Astrocyte (in vitro differentiated cells and primary cell): ENCODE measurements around the gene AZGP1. TPM values are rescaled to one million over a fixed set of nuclear protein-coding genes. Genes with fewer than 3 reads are reported as not detected.

Source experiments
- DNase-seq: peaks from one replicate; pipeline ENCODE4 v3.0.0-alpha.2; 2010; ENCODE audit warnings: low read depth
- FAIRE-seq: peaks from 2 replicates; lab custom pipeline; 2011; peaks lifted over from hg19 to GRCh38; lab: Jason Lieb, UNC
- H2AFZ ChIP-seq: 2 replicates; pipeline ENCODE4 v1.6.0; 2012; ENCODE audit warnings: low read depth, low read length, inconsistent platforms
- H3K27ac ChIP-seq: 2 replicates; pipeline ENCODE4 v1.5.1; 2011; ENCODE audit warnings: low read depth, low read length, inconsistent platforms
- H3K27me3 ChIP-seq: 2 replicates; pipeline ENCODE4 v1.6.0; 2011; ENCODE audit warnings: low read length, inconsistent platforms; ENCODE audit not compliant: insufficient read depth
- H3K36me3 ChIP-seq: 2 replicates; pipeline ENCODE4 v1.5.1; 2011; ENCODE audit warnings: low read length, inconsistent platforms; ENCODE audit not compliant: insufficient read depth
- H3K4me1 ChIP-seq: 2 replicates; pipeline ENCODE4 v1.5.1; 2011; ENCODE audit warnings: low read length, inconsistent platforms; ENCODE audit not compliant: insufficient read depth
- H3K4me2 ChIP-seq: 2 replicates; pipeline ENCODE4 v1.6.0; 2012; ENCODE audit warnings: low read length, inconsistent platforms
- H3K4me3 ChIP-seq: 2 replicates; pipeline ENCODE4 v1.5.1; 2011; ENCODE audit warnings: low read depth, mild to moderate bottlenecking, low read length, inconsistent platforms; ENCODE audit not compliant: insufficient read depth
- H3K79me2 ChIP-seq: 2 replicates; pipeline ENCODE4 v1.6.0; 2012; ENCODE audit warnings: mild to moderate bottlenecking, low read length, inconsistent platforms; ENCODE audit not compliant: insufficient read depth
- H3K9ac ChIP-seq: 2 replicates; pipeline ENCODE4 v1.6.0; 2012; ENCODE audit warnings: mild to moderate bottlenecking, low read length, inconsistent platforms
- H3K9me3 ChIP-seq: 2 replicates; pipeline ENCODE4 v1.5.1; 2012; ENCODE audit warnings: low read depth, mild to moderate bottlenecking, low read length, inconsistent platforms; ENCODE audit not compliant: insufficient read depth
- H4K20me1 ChIP-seq: 2 replicates; pipeline ENCODE4 v1.6.0; 2012; ENCODE audit warnings: low read length, inconsistent platforms; ENCODE audit not compliant: insufficient read depth
- H3K27ac Mint-ChIP-seq: one replicate; pipeline ENCODE4 v1.8.0; 2021; ENCODE audit warnings: mild to moderate bottlenecking, mixed read lengths; ENCODE audit not compliant: unreplicated experiment
- H3K27me3 Mint-ChIP-seq: one replicate; pipeline ENCODE4 v1.8.0; 2021; ENCODE audit warnings: low read depth, mixed read lengths; ENCODE audit not compliant: unreplicated experiment
- H3K36me3 Mint-ChIP-seq: one replicate; pipeline ENCODE4 v1.8.0; 2021; ENCODE audit warnings: low read depth, mixed read lengths; ENCODE audit not compliant: unreplicated experiment
- H3K4me1 Mint-ChIP-seq: one replicate; pipeline ENCODE4 v1.8.0; 2021; ENCODE audit warnings: low read depth, mixed read lengths; ENCODE audit not compliant: unreplicated experiment
- H3K4me3 Mint-ChIP-seq: one replicate; pipeline ENCODE4 v1.8.0; 2021; ENCODE audit warnings: mild to moderate bottlenecking, moderate library complexity, mixed read lengths; ENCODE audit not compliant: unreplicated experiment
- H3K9me3 Mint-ChIP-seq: one replicate; pipeline ENCODE4 v1.8.0; 2021; ENCODE audit warnings: mild to moderate bottlenecking, mixed read lengths; ENCODE audit not compliant: unreplicated experiment
- CTCF ChIP-seq: IDR thresholded peaks from 2 replicates; pipeline ENCODE4 v1.5.1; 2011; ENCODE audit warnings: low read depth, mild to moderate bottlenecking, inconsistent platforms, low read length, moderate library complexity; ENCODE audit not compliant: insufficient read depth
- EZH2 ChIP-seq: IDR thresholded peaks from 2 replicates; pipeline ENCODE4 v1.6.1; 2012; ENCODE audit warnings: mild to moderate bottlenecking, low read length, inconsistent platforms; ENCODE audit not compliant: insufficient read depth
- total RNA-seq: library from RNA; stranded (reverse); gene quantifications from 2 replicates; pipeline ENCODE4 v1.2.1, GENCODE V29; 2021

Gene AZGP1
- total RNA-seq, 1 donor from 2014 or later: not detected

- FAIRE-seq (no peak), DNase-seq (no peak)
- Histone ChIP-seq H3K27me3 (peaks cover 14% of the 10 kb centered on the region), H3K9ac (no peak overlapping the region), H2AFZ (no peak overlapping the region), H3K9me3 (no peaks in the 10 kb centered on the region), H3K36me3 (no peaks in the 10 kb centered on the region), H3K4me2 (no peak overlapping the region), H3K79me2 (no peaks in the 10 kb centered on the region), H3K4me1 (no peaks in the 10 kb centered on the region), H3K27ac (no peak overlapping the region), H4K20me1 (no peaks in the 10 kb centered on the region), H3K4me3 (no peak overlapping the region)
- Mint-ChIP-seq H3K27me3 (peaks cover 29% of the 10 kb centered on the region), H3K9me3 (no peaks in the 10 kb centered on the region), H3K4me1 (peaks cover 2% of the 10 kb centered on the region), H3K36me3 (peaks cover 2% of the 10 kb centered on the region), H3K4me3 (no peak overlapping the region), H3K27ac (no peak overlapping the region)
- no peak for TF ChIP-seq EZH2
- TF ChIP-seq CTCF: no peak
These were observed 45.5 kb downstream of the AZGP1 start for GRCh38 chr7:99930376-99930775.

- Histone ChIP-seq H4K20me1 (no peaks in the 10 kb centered on the region), H3K4me3 (peak overlapping the region; percentile 43), H3K9ac (no peak overlapping the region), H3K27ac (no peak overlapping the region), H3K27me3 (peaks cover 14% of the 10 kb centered on the region), H3K79me2 (no peaks in the 10 kb centered on the region), H3K36me3 (no peaks in the 10 kb centered on the region), H3K4me1 (no peaks in the 10 kb centered on the region), H3K4me2 (peak overlapping the region; percentile 80), H3K9me3 (no peaks in the 10 kb centered on the region), H2AFZ (peak overlapping the region; percentile 61)
- no peak for DNase-seq
- no peak for FAIRE-seq
- H3K27me3 Mint-ChIP-seq: peaks cover 26% of the 10 kb centered on the region
- H3K9me3 Mint-ChIP-seq: no peaks in the 10 kb centered on the region
- no peak overlapping the region for H3K27ac Mint-ChIP-seq
- no peaks in the 10 kb centered on the region for H3K36me3 Mint-ChIP-seq
- no peak overlapping the region for H3K4me3 Mint-ChIP-seq
- TF ChIP-seq EZH2: no peak
- TF ChIP-seq CTCF: no peak
- H3K4me1 Mint-ChIP-seq: peaks cover 2% of the 10 kb centered on the region
These were observed 46.1 kb downstream of the AZGP1 start for GRCh38 chr7:99929730-99930053.

- peaks cover 14% of the 10 kb centered on the region for H3K27me3 ChIP-seq
- H4K20me1 ChIP-seq: no peaks in the 10 kb centered on the region
- no peak within 1 kb of the TSS for H3K27ac ChIP-seq
- FAIRE-seq: no peak
- H3K36me3 Mint-ChIP-seq: no peaks in the 10 kb centered on the region
- H3K27me3 Mint-ChIP-seq: peaks cover 26% of the 10 kb centered on the region
- no peaks in the 10 kb centered on the region for H3K4me1 ChIP-seq
- peak within 1 kb of the TSS; percentile 43 for H3K4me3 ChIP-seq
- H3K4me3 Mint-ChIP-seq: no peak within 1 kb of the TSS
- no peaks in the 10 kb centered on the region for H3K79me2 ChIP-seq
- TF ChIP-seq EZH2 (no peak), CTCF (peak; percentile 13)
- peaks cover 2% of the 10 kb centered on the region for H3K4me1 Mint-ChIP-seq
- peak; percentile 23 for DNase-seq
- H3K36me3 ChIP-seq: no peaks in the 10 kb centered on the region
- no peaks in the 10 kb centered on the region for H3K9me3 ChIP-seq
- peak within 1 kb of the TSS; percentile 61 for H2AFZ ChIP-seq
- no peaks in the 10 kb centered on the region for H3K9me3 Mint-ChIP-seq
- peak within 1 kb of the TSS; percentile 80 for H3K4me2 ChIP-seq
- H3K27ac Mint-ChIP-seq: no peak within 1 kb of the TSS
- H3K9ac ChIP-seq: no peak within 1 kb of the TSS
These were observed 46.7 kb downstream of the AZGP1 start, which contains the start of gene GJC3 for GRCh38 chr7:99928994-99929729. GJC3 (minus strand) TSS chr7:99929620; CDS start chr7:99929620, 0 bp downstream.
